Keratinocyte (primary cell): ENCODE measurements around the gene PATZ1.

Experiments
- EZH2 ChIP-seq: IDR thresholded peaks from one replicate; pipeline ENCODE4 v1.6.1; 2012; ENCODE audit warnings: inconsistent platforms, mild to moderate bottlenecking, low read length, moderate library complexity
- TF ChIP-seq, protein P1 (sequence below), 3 experiments: IDR thresholded peaks in 1 of 3; conservative IDR thresholded peaks in 1 of 3; optimal IDR thresholded peaks in 1 of 3; 2 replicates in 2 of 3; 3 replicates in 1 of 3; pipeline versions ENCODE3 to v1.5.1; 2011; ENCODE audit warnings: low read length in 3 of 3, mild to moderate bottlenecking in 3 of 3, moderate library complexity in 2 of 3, control low read depth in 1 of 3, inconsistent platforms in 1 of 3; ENCODE audit not compliant: insufficient read depth in 2 of 3; ENCODE audit errors: extremely low read depth in 1 of 3

DNA sequence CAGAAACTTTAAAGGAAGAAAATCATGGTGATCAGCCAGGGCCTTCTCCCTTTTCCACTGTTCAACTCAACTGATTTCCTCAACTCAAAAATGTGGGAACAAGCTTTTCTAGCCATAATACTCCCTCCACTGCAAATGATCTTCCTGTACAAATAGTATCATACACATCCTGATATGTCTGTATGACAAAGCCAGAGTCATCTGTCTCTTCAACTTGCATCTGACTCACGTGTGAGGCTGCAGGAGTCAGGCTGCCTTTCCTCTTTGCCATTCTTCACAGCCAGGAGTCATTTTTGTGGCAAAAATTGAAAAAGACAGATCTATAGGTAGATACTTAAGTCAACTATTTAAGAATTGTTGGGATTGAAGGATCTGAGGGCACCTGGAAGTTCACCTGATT is 13.3 kb downstream of the PATZ1 start:
- TF ChIP-seq, protein P1, sequence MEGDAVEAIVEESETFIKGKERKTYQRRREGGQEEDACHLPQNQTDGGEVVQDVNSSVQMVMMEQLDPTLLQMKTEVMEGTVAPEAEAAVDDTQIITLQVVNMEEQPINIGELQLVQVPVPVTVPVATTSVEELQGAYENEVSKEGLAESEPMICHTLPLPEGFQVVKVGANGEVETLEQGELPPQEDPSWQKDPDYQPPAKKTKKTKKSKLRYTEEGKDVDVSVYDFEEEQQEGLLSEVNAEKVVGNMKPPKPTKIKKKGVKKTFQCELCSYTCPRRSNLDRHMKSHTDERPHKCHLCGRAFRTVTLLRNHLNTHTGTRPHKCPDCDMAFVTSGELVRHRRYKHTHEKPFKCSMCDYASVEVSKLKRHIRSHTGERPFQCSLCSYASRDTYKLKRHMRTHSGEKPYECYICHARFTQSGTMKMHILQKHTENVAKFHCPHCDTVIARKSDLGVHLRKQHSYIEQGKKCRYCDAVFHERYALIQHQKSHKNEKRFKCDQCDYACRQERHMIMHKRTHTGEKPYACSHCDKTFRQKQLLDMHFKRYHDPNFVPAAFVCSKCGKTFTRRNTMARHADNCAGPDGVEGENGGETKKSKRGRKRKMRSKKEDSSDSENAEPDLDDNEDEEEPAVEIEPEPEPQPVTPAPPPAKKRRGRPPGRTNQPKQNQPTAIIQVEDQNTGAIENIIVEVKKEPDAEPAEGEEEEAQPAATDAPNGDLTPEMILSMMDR (optimal IDR thresholded peaks at IDR 0.05 in 1 of 3, IDR thresholded peaks at IDR 0.05 in 1 of 3, conservative IDR thresholded peaks at IDR 0.05 in 1 of 3; ENCODE audit: extremely low read depth in 1 of 3, insufficient read depth in 2 of 3, low read length in 3 of 3) = no peak
- no peak for TF ChIP-seq EZH2
